T-helper 1 cell treated with Interleukin-12 subunit alpha and Interleukin-12 subunit beta and Interleukin-4 antibody, amounts not matched to agents 30 μg/mL and 1 μg/mL, for 36 hours (primary cell): ENCODE data around the gene RBP4.

Experiments used
- H3K27ac Mint-ChIP-seq: one replicate; pipeline ENCODE4 v1.8.0; 2021; ENCODE audit warnings: mild to moderate bottlenecking, mixed read lengths
- H3K27me3 Mint-ChIP-seq: one replicate; pipeline ENCODE4 v1.8.0; 2021; ENCODE audit warnings: low read depth, mixed read lengths
- H3K36me3 Mint-ChIP-seq: one replicate; pipeline ENCODE4 v1.8.0; 2021; ENCODE audit warnings: low read depth, mixed read lengths
- H3K4me1 Mint-ChIP-seq: one replicate; pipeline ENCODE4 v1.8.0; 2021; ENCODE audit warnings: low read depth, mixed read lengths
- H3K4me3 Mint-ChIP-seq: one replicate; pipeline ENCODE4 v1.8.0; 2021; ENCODE audit warnings: mild to moderate bottlenecking, moderate library complexity, mixed read lengths
- H3K9me3 Mint-ChIP-seq: one replicate; pipeline ENCODE4 v1.8.0; 2021; ENCODE audit warnings: mixed read lengths

The RBP4 gene

DNA sequence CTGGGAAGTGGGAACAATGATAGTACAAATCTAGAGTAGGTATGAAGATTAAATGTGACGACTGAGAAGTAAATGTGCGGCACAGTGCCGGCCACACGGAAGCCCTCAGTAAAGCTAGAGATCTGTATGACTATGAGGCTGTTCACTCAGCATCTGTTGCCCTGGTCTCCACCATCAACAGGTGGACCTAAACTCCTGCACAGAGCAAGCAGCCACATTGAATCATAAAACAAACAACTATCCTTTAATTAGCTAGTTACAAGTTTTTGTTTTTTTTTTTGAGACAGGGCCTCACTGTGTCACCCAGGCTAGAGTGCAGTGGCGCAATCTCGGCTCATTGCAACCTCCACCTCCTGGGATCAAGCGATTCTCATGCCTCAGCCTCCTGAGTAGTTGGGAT is 16.6 kb downstream of the RBP4 start:
- H3K36me3 Mint-ChIP-seq: no peaks in the 10 kb centered on the region
- no peak overlapping the region for H3K4me3 Mint-ChIP-seq
- H3K4me1 Mint-ChIP-seq: no peaks in the 10 kb centered on the region
- H3K27me3 Mint-ChIP-seq: peaks cover 4% of the 10 kb centered on the region
- peaks cover 2% of the 10 kb centered on the region for H3K9me3 Mint-ChIP-seq
- H3K27ac Mint-ChIP-seq: no peak overlapping the region

DNA sequence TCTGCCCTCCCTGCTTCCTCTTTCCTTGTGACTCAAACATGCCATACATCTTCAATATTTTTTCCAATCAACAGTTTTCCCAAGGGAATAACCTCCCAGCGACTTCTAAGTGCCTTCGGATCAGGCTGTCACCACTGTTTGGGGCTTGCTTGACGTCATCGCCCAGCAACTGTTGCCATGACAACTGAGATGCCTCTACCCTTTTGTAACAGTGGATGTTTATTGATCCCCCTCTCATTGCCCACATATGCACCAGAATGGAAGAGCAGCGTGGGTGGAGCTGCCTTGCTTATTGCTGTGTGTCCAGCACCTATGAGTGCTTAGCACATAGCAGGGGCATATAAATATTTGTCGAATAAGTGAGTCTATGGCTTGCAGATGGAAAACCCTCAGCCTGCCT is 20.2 kb downstream of the RBP4 start:
- Mint-ChIP-seq H3K27me3 (peaks cover 3% of the 10 kb centered on the region), H3K36me3 (no peaks in the 10 kb centered on the region)

DNA sequence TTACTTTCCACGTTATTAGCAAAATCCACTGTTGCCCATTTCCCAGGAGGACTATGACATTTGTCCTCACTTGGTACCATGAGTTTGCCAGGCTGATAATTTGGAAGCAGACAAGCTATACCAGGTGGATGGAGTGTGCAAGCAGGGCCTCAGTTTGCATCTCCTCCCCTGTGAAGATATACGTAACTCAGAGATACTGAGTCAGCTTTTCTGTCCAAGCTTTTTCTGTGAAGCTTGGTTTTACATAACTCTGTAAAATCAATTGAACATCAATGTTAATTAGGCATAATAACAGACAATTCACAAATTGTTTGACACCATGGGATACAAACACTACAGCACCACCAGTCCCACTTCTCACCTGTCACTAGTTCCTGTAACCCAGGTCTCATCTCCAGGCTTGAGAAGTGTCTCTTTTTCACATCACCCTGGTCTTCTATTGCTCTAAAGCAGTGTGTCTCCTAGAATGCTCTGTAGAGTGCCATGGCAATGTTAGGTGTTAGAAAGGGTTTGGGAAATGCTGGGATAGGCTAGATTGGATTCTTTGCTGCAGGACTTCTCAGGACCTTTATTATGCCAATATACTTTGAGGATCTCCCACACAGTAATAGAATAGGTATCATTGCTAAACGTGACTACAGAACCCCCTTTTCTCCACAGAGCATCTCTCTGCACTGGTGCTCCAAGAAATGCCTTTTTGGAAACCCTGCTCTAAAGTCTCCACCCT is 20.9 kb downstream of the RBP4 start:
- no peak overlapping the region for H3K27ac Mint-ChIP-seq
- H3K4me1 Mint-ChIP-seq: no peaks in the 10 kb centered on the region
- H3K9me3 Mint-ChIP-seq: peaks cover 4% of the 10 kb centered on the region
- H3K4me3 Mint-ChIP-seq: no peak overlapping the region
- H3K36me3 Mint-ChIP-seq: no peaks in the 10 kb centered on the region
- H3K27me3 Mint-ChIP-seq: peaks cover 4% of the 10 kb centered on the region

More for the DNA sequence above, 20.2 kb downstream of the RBP4 start:
- H3K9me3 Mint-ChIP-seq: peaks cover 4% of the 10 kb centered on the region
- no peak overlapping the region for H3K4me3 Mint-ChIP-seq
- no peak overlapping the region for H3K27ac Mint-ChIP-seq
- H3K4me1 Mint-ChIP-seq: no peaks in the 10 kb centered on the region

- Mint-ChIP-seq H3K27ac (no peak overlapping the region), H3K36me3 (no peaks in the 10 kb centered on the region), H3K27me3 (peaks cover 11% of the 10 kb centered on the region), H3K4me1 (no peaks in the 10 kb centered on the region), H3K4me3 (no peak overlapping the region), H3K9me3 (peaks cover 4% of the 10 kb centered on the region)
Measured at GRCh38 chr10:93579089-93579488, 21.9 kb downstream of the RBP4 start.

- no peaks in the 10 kb centered on the region for H3K36me3 Mint-ChIP-seq
- H3K4me1 Mint-ChIP-seq: peaks cover 3% of the 10 kb centered on the region
- H3K27ac Mint-ChIP-seq: no peak overlapping the region
- peaks cover 22% of the 10 kb centered on the region for H3K27me3 Mint-ChIP-seq
- no peak overlapping the region for H3K4me3 Mint-ChIP-seq
- H3K9me3 Mint-ChIP-seq: peaks cover 4% of the 10 kb centered on the region
Measured at GRCh38 chr10:93577565-93577964, 23.5 kb downstream of the RBP4 start.

GRCh38 chr10:93576888-93577287 is 24.1 kb downstream of the RBP4 start:
- Mint-ChIP-seq H3K36me3 (no peaks in the 10 kb centered on the region), H3K27me3 (peaks cover 29% of the 10 kb centered on the region), H3K4me1 (peaks cover 3% of the 10 kb centered on the region), H3K4me3 (no peak overlapping the region), H3K9me3 (peaks cover 4% of the 10 kb centered on the region), H3K27ac (no peak overlapping the region)

- peaks cover 52% of the 10 kb centered on the region for H3K27me3 Mint-ChIP-seq
- H3K27ac Mint-ChIP-seq: no peak overlapping the region
- no peaks in the 10 kb centered on the region for H3K9me3 Mint-ChIP-seq
- peaks cover 3% of the 10 kb centered on the region for H3K4me1 Mint-ChIP-seq
- no peaks in the 10 kb centered on the region for H3K36me3 Mint-ChIP-seq
- no peak overlapping the region for H3K4me3 Mint-ChIP-seq
Measured at GRCh38 chr10:93573924-93574323, 27.1 kb downstream of the RBP4 start.

DNA sequence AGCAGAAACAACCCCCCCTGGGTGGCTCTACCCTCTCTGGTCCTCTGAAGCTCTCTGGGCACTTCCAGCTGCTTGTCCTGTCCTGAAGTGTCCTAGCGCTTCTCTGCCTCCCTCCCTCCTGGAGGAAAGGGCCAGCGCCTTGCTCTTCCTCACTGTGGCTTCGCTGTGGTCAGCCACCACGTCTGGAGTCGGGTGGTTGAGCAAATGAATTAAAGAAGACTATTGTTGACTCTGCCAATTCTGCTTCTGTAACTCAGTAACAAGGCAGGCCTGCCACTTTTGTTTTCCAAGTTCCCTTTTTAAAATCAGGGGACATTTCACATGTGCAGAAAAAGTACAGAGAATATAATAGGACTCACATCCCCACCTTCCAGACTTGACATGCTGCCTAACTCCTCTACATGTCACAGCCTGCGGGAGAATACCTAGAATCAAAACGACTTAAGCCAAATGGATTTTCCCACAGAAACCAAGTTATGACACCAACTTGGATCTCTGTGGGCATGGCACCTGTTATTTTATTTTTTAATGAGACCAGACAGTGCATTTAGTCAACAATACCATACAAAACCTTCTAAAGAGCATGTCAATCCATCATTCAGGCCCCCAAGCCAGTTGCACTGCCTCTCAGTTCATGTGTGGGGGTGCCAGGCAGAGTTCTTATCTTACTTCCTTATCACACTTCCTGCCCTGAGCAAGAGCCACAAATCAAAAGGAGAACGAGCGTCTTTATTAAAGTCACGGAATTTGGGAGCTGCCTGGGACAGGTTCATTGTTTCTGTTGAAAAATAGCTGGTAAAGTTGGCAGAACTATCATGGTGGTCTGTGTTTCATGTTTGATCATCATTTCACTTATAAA is 27.8 kb downstream of the RBP4 start:
- peaks cover 3% of the 10 kb centered on the region for H3K4me1 Mint-ChIP-seq
- no peaks in the 10 kb centered on the region for H3K9me3 Mint-ChIP-seq
- H3K36me3 Mint-ChIP-seq: no peaks in the 10 kb centered on the region
- H3K27ac Mint-ChIP-seq: no peak overlapping the region
- H3K4me3 Mint-ChIP-seq: no peak overlapping the region
- H3K27me3 Mint-ChIP-seq: peaks cover 58% of the 10 kb centered on the region

- no peak overlapping the region for H3K4me3 Mint-ChIP-seq
- H3K9me3 Mint-ChIP-seq: no peaks in the 10 kb centered on the region
- peaks cover 3% of the 10 kb centered on the region for H3K4me1 Mint-ChIP-seq
- peaks cover 65% of the 10 kb centered on the region for H3K27me3 Mint-ChIP-seq
- no peak overlapping the region for H3K27ac Mint-ChIP-seq
- no peaks in the 10 kb centered on the region for H3K36me3 Mint-ChIP-seq
Measured at GRCh38 chr10:93572606-93573005, 28.4 kb downstream of the RBP4 start.

GRCh38 chr10:93570383-93570782 is 30.7 kb downstream of the RBP4 start:
- H3K27ac Mint-ChIP-seq: no peak overlapping the region
- H3K36me3 Mint-ChIP-seq: no peaks in the 10 kb centered on the region
- no peaks in the 10 kb centered on the region for H3K9me3 Mint-ChIP-seq
- no peak overlapping the region for H3K4me3 Mint-ChIP-seq
- H3K4me1 Mint-ChIP-seq: peaks cover 3% of the 10 kb centered on the region
- peaks cover 83% of the 10 kb centered on the region for H3K27me3 Mint-ChIP-seq

DNA sequence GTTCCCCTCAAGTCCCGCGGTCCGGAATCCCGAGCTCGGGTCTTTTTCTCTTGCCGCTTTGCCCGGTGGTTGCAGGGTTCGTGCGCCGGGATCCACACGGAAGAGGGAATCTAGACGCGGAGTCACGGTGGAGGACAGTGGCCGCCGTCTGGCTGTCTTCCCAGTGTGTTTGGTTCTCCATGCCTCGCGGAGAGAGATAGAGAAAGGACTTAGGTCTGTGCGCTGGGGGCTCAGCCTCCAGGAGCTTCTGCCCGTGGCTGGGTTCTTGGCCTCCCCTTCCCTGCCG is 33.0 kb downstream of the RBP4 start:
- Mint-ChIP-seq H3K4me3 (no peak overlapping the region), H3K27me3 (peaks cover 76% of the 10 kb centered on the region), H3K27ac (no peak overlapping the region), H3K36me3 (no peaks in the 10 kb centered on the region), H3K9me3 (no peaks in the 10 kb centered on the region), H3K4me1 (no peaks in the 10 kb centered on the region)

DNA sequence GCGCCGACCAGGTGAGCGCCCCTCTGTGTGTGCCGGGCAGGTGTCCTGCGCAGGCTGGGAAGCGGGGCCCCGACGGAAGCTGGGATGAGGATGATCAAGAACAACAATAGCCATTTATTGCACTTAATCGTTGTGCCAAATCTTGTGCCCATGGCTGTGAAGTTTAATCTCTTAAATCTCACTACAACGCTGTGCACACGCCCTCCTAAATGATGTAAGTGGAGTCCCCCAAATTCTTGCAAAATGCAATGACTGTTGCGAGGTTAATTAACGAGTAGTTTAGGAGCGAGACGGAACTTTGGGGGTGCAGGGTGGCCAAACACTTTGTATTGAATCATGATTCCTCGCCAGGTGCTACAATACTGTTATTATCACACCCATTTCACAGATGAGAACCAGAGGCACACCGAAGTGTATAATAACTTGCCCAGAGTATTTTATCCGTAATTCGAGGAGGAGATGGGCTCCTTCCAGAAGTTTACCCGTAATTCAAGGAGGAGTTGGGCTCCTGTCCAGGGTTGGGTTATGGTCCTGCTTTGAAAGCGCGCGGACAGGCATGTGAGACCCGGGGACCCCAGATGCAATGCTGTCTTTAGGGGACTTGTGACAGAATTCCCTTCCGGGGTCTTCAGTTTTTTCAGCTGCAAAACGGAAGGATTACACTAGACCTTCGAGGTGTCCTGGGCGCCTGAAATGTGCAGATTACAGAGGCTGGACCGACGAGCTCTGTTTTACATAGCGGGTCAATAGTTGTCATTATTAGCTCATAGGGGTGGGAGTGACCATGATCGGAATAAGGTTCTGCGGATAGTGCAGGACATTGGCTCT is 33.5 kb downstream of the RBP4 start:
- peaks cover 73% of the 10 kb centered on the region for H3K27me3 Mint-ChIP-seq
- no peaks in the 10 kb centered on the region for H3K4me1 Mint-ChIP-seq
- no peaks in the 10 kb centered on the region for H3K9me3 Mint-ChIP-seq
- H3K4me3 Mint-ChIP-seq: no peak overlapping the region
- no peak overlapping the region for H3K27ac Mint-ChIP-seq
- H3K36me3 Mint-ChIP-seq: no peaks in the 10 kb centered on the region

DNA sequence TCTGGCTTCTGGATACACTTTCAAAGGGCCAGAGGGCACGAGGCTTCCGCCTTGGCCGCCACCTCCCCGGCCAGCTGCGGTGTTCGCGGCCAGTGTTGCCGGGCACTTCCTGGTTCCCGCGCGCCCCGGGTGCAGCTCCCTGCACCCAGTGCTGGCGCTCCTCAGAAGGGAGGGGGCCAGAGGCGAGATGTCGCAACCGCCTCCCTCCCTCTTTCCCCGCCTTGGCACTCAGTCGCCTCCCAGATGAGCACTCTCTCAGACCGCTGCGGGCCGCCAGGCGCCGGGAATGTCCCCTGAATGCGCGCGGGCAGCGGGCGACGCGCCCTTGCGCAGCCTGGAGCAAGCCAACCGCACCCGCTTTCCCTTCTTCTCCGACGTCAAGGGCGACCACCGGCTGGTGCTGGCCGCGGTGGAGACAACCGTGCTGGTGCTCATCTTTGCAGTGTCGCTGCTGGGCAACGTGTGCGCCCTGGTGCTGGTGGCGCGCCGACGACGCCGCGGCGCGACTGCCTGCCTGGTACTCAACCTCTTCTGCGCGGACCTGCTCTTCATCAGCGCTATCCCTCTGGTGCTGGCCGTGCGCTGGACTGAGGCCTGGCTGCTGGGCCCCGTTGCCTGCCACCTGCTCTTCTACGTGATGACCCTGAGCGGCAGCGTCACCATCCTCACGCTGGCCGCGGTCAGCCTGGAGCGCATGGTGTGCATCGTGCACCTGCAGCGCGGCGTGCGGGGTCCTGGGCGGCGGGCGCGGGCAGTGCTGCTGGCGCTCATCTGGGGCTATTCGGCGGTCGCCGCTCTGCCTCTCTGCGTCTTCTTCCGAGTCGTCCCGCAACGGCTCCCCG is 34.4 kb downstream of the RBP4 start, which contains the start of gene FFAR4:
TSS of gene FFAR4 (plus strand) at position 231 of the 842 bp plus-strand sequence. CDS start at position 287, 56 bp downstream.
- peaks cover 64% of the 10 kb centered on the region for H3K27me3 Mint-ChIP-seq
- no peaks in the 10 kb centered on the region for H3K4me1 Mint-ChIP-seq
- H3K36me3 Mint-ChIP-seq: no peaks in the 10 kb centered on the region
- H3K4me3 Mint-ChIP-seq: no peak within 1 kb of the TSS
- H3K9me3 Mint-ChIP-seq: no peaks in the 10 kb centered on the region
- H3K27ac Mint-ChIP-seq: no peak within 1 kb of the TSS

GRCh38 chr10:93565446-93565845 is 35.6 kb downstream of the RBP4 start:
- Mint-ChIP-seq H3K36me3 (no peaks in the 10 kb centered on the region), H3K4me1 (no peaks in the 10 kb centered on the region), H3K9me3 (no peaks in the 10 kb centered on the region), H3K27me3 (peaks cover 58% of the 10 kb centered on the region), H3K4me3 (no peak overlapping the region), H3K27ac (no peak overlapping the region)
